ENCODE data around the gene PKN1.

DNA sequence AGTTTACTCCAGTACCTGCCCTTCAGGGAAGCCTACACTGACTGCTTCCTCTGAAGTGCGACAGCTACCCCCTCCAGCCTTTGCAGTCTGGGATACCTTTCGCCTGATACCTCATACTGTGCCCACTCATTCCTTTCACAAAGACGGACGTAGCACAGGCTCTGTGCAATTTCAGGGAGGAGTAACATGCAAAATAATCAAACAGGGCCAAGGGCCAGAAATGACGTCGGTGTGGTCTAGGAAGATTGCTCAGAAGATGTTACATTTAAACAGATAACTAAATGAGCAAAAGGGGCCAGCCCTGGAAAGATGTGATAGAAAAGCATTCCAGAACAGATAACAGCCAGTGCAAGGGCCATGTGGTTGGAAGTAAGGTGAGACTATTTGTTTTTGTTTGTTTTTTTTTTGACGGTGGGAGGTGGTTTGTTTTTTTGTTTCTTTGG is 7.4 kb upstream of the PKN1 start:
- TF ChIP-seq, protein P1, sequence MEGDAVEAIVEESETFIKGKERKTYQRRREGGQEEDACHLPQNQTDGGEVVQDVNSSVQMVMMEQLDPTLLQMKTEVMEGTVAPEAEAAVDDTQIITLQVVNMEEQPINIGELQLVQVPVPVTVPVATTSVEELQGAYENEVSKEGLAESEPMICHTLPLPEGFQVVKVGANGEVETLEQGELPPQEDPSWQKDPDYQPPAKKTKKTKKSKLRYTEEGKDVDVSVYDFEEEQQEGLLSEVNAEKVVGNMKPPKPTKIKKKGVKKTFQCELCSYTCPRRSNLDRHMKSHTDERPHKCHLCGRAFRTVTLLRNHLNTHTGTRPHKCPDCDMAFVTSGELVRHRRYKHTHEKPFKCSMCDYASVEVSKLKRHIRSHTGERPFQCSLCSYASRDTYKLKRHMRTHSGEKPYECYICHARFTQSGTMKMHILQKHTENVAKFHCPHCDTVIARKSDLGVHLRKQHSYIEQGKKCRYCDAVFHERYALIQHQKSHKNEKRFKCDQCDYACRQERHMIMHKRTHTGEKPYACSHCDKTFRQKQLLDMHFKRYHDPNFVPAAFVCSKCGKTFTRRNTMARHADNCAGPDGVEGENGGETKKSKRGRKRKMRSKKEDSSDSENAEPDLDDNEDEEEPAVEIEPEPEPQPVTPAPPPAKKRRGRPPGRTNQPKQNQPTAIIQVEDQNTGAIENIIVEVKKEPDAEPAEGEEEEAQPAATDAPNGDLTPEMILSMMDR (IDR thresholded peaks at IDR 0.05; ENCODE audit: borderline replicate concordance, extremely low read depth, low read length, poor library complexity, severe bottlenecking): no peak
- TF ChIP-seq EZH2 (IDR thresholded peaks at IDR 0.05; ENCODE audit: borderline replicate concordance, low read depth, low read length, severe bottlenecking): no peak
